HepG2 (cell line): ENCODE results near the gene PDK2. TPM values are rescaled to one million over a fixed set of nuclear protein-coding genes. Genes with fewer than 3 reads are reported as not detected.

Experiments used
- ATAC-seq: fragments of 200-7000 bp; cut with Tn5 transposase; 3 replicates; pipeline ENCODE4 v1.9.1; 2020; ENCODE audit warnings: mild to moderate bottlenecking, moderate library complexity
- BruUV-seq: library from RNA; stranded (reverse); fragments of 400-500 nt; replicated peaks from 2 replicates; lab custom pipeline; 2021; lab: Mats Ljungman, UMichigan
- CTCF ChIA-PET: fragments of 300-600 bp; formaldehyde crosslinking; extraction: SDS; loops from one replicate; lab custom pipeline; 2021; ENCODE audit warnings: low total read pairs, inconsistent platforms, low intra/inter-chr PET ratio; lab: Yijun Ruan, JAX
- POLR2A ChIA-PET: fragments of 350-600 bp; sonication (Branson Sonifier 250); formaldehyde crosslinking; loops from one replicate; lab custom pipeline; 2020; ENCODE audit warnings: antibody characterized with exemption, inconsistent platforms; lab: Yijun Ruan, JAX
- DNase-seq: peaks from one replicate; pipeline ENCODE4 v3.0.0-alpha.2; 2015; ENCODE audit warnings: low spot score
- FAIRE-seq: peaks from 3 replicates; lab custom pipeline; 2011; peaks lifted over from hg19 to GRCh38; lab: Jason Lieb, UNC
- H2AFZ ChIP-seq: one replicate; pipeline ENCODE4 v1.6.1; 2011; ENCODE audit warnings: low read length, inconsistent platforms
- H3K27ac ChIP-seq: fragments of 300-600 bp; 3 replicates; pipeline ENCODE4 v1.8.0; 2011; ENCODE audit warnings: mixed run types, mild to moderate bottlenecking, mixed read lengths, low read length, inconsistent platforms; ENCODE audit not compliant: insufficient read depth; ENCODE audit errors: extremely low read length
- H3K27me3 ChIP-seq, 2 experiments: fragments of 200-600 bp in 1 of 2; 2 replicates in 1 of 2; 3 replicates in 1 of 2; pipeline versions ENCODE4 v1.6.0 to v1.8.0; 2011; ENCODE audit warnings: low read length in 2 of 2, mild to moderate bottlenecking in 2 of 2, moderate library complexity in 2 of 2, inconsistent platforms in 1 of 2; ENCODE audit not compliant: insufficient read depth in 2 of 2, control insufficient read depth in 1 of 2
- H3K36me3 ChIP-seq, 2 experiments: fragments of 200-600 bp in 1 of 2; replicated peaks in 1 of 2; 2 replicates in 1 of 2; 3 replicates in 1 of 2; pipeline versions ENCODE4 v1.5.1 to v1.8.0; 2011; ENCODE audit warnings: low read length in 2 of 2, inconsistent platforms in 1 of 2; ENCODE audit not compliant: insufficient read depth in 2 of 2, control insufficient read depth in 1 of 2
- H3K4me1 ChIP-seq: 2 replicates; pipeline ENCODE4 v1.5.1; 2012; ENCODE audit warnings: low read length, inconsistent platforms; ENCODE audit not compliant: insufficient read depth
- H3K4me2 ChIP-seq: 2 replicates; pipeline ENCODE4 v1.6.0; 2011; ENCODE audit warnings: low read depth, low read length, inconsistent platforms
- H3K4me3 ChIP-seq, 3 experiments: fragments of 200-600 bp in 1 of 3; sonication (generic), shearing (Covaris generic) in 1 of 3; replicated peaks in 1 of 3; 2 replicates each; pipeline ENCODE4 v1.5.1; 2011 to 2016; ENCODE audit warnings: low read length in 3 of 3, inconsistent platforms in 2 of 3, low read depth in 2 of 3, mild to moderate bottlenecking in 2 of 3, control low read depth in 1 of 3, mixed read lengths in 1 of 3; ENCODE audit not compliant: insufficient read depth in 1 of 3
- H3K79me2 ChIP-seq: one replicate; pipeline ENCODE4 v1.6.1; 2011; ENCODE audit warnings: low read length, inconsistent platforms; ENCODE audit not compliant: insufficient read depth
- H3K9ac ChIP-seq: 2 replicates; pipeline ENCODE4 v1.6.0; 2011; ENCODE audit warnings: mild to moderate bottlenecking, low read depth, low read length, inconsistent platforms; ENCODE audit not compliant: insufficient read depth
- H3K9me3 ChIP-seq: 2 replicates; pipeline ENCODE4 v1.5.1; 2012; ENCODE audit warnings: mild to moderate bottlenecking, low read length
- H4K20me1 ChIP-seq: 2 replicates; pipeline ENCODE4 v1.6.0; 2011; ENCODE audit warnings: inconsistent platforms, mild to moderate bottlenecking, low read length, moderate library complexity; ENCODE audit not compliant: insufficient read depth
- CCDC6 ChIP-seq: sonication (generic); formaldehyde crosslinking; IDR thresholded peaks from 2 replicates; pipeline ENCODE4 v1.8.1; 2022; ENCODE audit warnings: mild to moderate bottlenecking, missing genetic modification reagents, moderate library complexity
- CERS6 ChIP-seq: sonication (generic); formaldehyde crosslinking; IDR thresholded peaks from 2 replicates; pipeline ENCODE4 v1.5.0; 2020; ENCODE audit warnings: missing genetic modification reagents
- CHD4 ChIP-seq: fragments of 200-600 bp; sonication (generic); IDR thresholded peaks from 2 replicates; pipeline ENCODE4 v1.7.0; 2017; ENCODE audit warnings: mild to moderate bottlenecking, low read length, borderline replicate concordance
- ERF ChIP-seq: IDR thresholded peaks from 2 replicates; pipeline ENCODE4 v1.6.1; 2018; ENCODE audit warnings: missing biosample characterization, missing genetic modification reagents
- FOXK2 ChIP-seq: fragments of 450-650 bp; IDR thresholded peaks from 2 replicates; pipeline ENCODE4 v1.6.1; 2016
- GPN1 ChIP-seq: sonication (generic); formaldehyde crosslinking; IDR thresholded peaks from 2 replicates; pipeline ENCODE4 v1.5.1; 2020; ENCODE audit warnings: missing genetic modification reagents, borderline replicate concordance
- ISL2 ChIP-seq: sonication (generic); formaldehyde crosslinking; IDR thresholded peaks from 2 replicates; pipeline ENCODE4 v1.5.0; 2020; ENCODE audit warnings: missing genetic modification reagents
- JUNB ChIP-seq: sonication (generic); formaldehyde crosslinking; IDR thresholded peaks from 2 replicates; pipeline ENCODE4 v1.8.0; 2022; ENCODE audit warnings: missing genetic modification reagents, mild to moderate bottlenecking, borderline replicate concordance
- KAT8 ChIP-seq: IDR thresholded peaks from 2 replicates; pipeline ENCODE4 v1.6.1; 2016; ENCODE audit warnings: missing genetic modification reagents, missing compliant biosample characterization
- KLF16 ChIP-seq, 2 experiments: sonication (generic) in 1 of 2; formaldehyde crosslinking in 1 of 2; IDR thresholded peaks; 2 replicates each; pipeline versions ENCODE4 v1.6.1 to v1.8.0; 2016 to 2023; ENCODE audit warnings: missing genetic modification reagents in 2 of 2, missing compliant biosample characterization in 1 of 2
- MAZ ChIP-seq, 2 experiments: sonication (generic) in 1 of 2; formaldehyde crosslinking in 1 of 2; IDR thresholded peaks; 2 replicates each; pipeline versions ENCODE4 v1.5.0 to v1.6.1; 2012 to 2020; ENCODE audit warnings: low read depth in 2 of 2, mild to moderate bottlenecking in 2 of 2, borderline replicate concordance in 1 of 2, improper control_type of control experiment in 1 of 2, low read length in 1 of 2, missing genetic modification reagents in 1 of 2, moderate library complexity in 1 of 2
- MTERF4 ChIP-seq: sonication (generic); formaldehyde crosslinking; IDR thresholded peaks from 2 replicates; pipeline ENCODE4 v1.8.0; 2023; ENCODE audit warnings: mild to moderate bottlenecking, missing genetic modification reagents
- PLSCR1 ChIP-seq: sonication (generic); formaldehyde crosslinking; IDR thresholded peaks from 2 replicates; pipeline ENCODE4 v1.5.0; 2020; ENCODE audit warnings: missing genetic modification reagents, mild to moderate bottlenecking, borderline replicate concordance
- RBM39 ChIP-seq: fragments of 200-400 bp; formaldehyde crosslinking; IDR thresholded peaks from one replicate; pipeline ENCODE4 v1.6.1; 2018; ENCODE audit warnings: antibody characterized with exemption, mild to moderate bottlenecking, low read depth, low read length; ENCODE audit not compliant: poor library complexity, severe bottlenecking
- ZNF260 ChIP-seq: sonication (generic); formaldehyde crosslinking; IDR thresholded peaks from 2 replicates; pipeline ENCODE4 v1.4.0; 2020; ENCODE audit warnings: missing genetic modification reagents, low read depth, mild to moderate bottlenecking, borderline replicate concordance
- ZNF335 ChIP-seq: sonication (generic); formaldehyde crosslinking; IDR thresholded peaks from 2 replicates; pipeline ENCODE4 v1.4.0; 2020; ENCODE audit warnings: missing genetic modification reagents
- ZNF83 ChIP-seq: sonication (generic); formaldehyde crosslinking; IDR thresholded peaks from 2 replicates; pipeline ENCODE4 v1.4.0; 2020; ENCODE audit warnings: missing genetic modification reagents, mild to moderate bottlenecking, borderline replicate concordance
- WGBS: methylation state at CpG from one replicate; pipeline ENCODE4 v1.1.6; 2017; ENCODE audit warnings: low lambda C conversion rate; 5-methylcytosine and 5-hydroxymethylcytosine counted together
- in situ Hi-C: cut with HindIII; loops from 2 replicates; pipeline ENCODE4 v1.10.0; 2017; ENCODE audit warnings: low pct_unique_long_range_greater_than_20kb; ENCODE audit not compliant: extremely low pct_ligation_motif_present
- intact Hi-C: fragments of 100-400 bp; cut with micrococcal nuclease; formaldehyde crosslinking; loops from one replicate; pipeline ENCODE4 v1.10.0; 2022; ENCODE audit not compliant: unreplicated experiment
- polyA plus RNA-seq, 8 experiments: library from polyadenylated mRNA; depleted of rRNA in 3 of 8; stranded (reverse) in 7 of 8; unstranded in 1 of 8; fragments of >200 nt; fragmentation: Illumina TruSeq in 4 of 8; extraction: Trizol in 4 of 8; gene quantifications; 2 replicates each; pipeline versions ENCODE4 v1.2.1 to v1.2.3, GENCODE V29; 2011 to 2016; ENCODE audit warnings: low read depth in 4 of 8, missing spikeins in 1 of 8, mixed read lengths in 1 of 8; ENCODE audit not compliant: insufficient read depth in 1 of 8
- total RNA-seq, 5 experiments: library from RNA; depleted of rRNA; stranded (reverse); fragments of >200 nt; fragmentation: Illumina TruSeq; extraction: Trizol; gene quantifications; 2 replicates each; pipeline ENCODE4 v1.2.3, GENCODE V29; 2016; ENCODE audit warnings: low read depth in 1 of 5

Gene PDK2
- total and polyA plus RNA-seq, 2 of the 13 experiments (the other 11 are each of a cell fraction or from before 2014, with no cell fraction given) = 18.5 to 59.7 TPM

GRCh38 chr17:50150354-50151040 lies 55.3 kb downstream of the PDK2 start, which contains the start of gene PPP1R9B (continued):
- TF ChIP-seq ZNF83 (CRISPR knock-in tag) (no peak), GPN1 (CRISPR knock-in tag) (no peak)

- POLR2A ChIA-PET = interaction anchor here (0.7 to 1.7 kb wide), 6 partner anchors 9 to 57 kb away, joined by 3 to 7 read pairs (median 4); partner anchors contain the start of gene SGCA
- peaks cover 2 to 5% of the 10 kb centered on the region in 2 experiments; a peak in 2 of 5 replicates for H3K27me3 ChIP-seq
- under 1% methylated on average over 37 of the region's 40 CpGs for WGBS
- H3K27ac ChIP-seq = peak overlapping the region; percentile 56
- in situ Hi-C loops = no loop called here
- peak overlapping the region; percentile 70 to 86 (median 84) for H3K4me3 ChIP-seq
- peak; percentile 8 for FAIRE-seq
- peak; percentile 54 for ATAC-seq
- peak overlapping the region; percentile 87 for H2AFZ ChIP-seq
- peak overlapping the region; percentile 83 for H3K9ac ChIP-seq
- peak overlapping the region; percentile 100 for H3K4me2 ChIP-seq
- BruUV-seq = no TSS peak
- H4K20me1 ChIP-seq = peaks cover 11% of the 10 kb centered on the region; the same call in 1 of the 2 replicates
- CTCF ChIA-PET = no interaction called here
- intact Hi-C loops = no loop called here
- no peaks in the 10 kb centered on the region for H3K9me3 ChIP-seq
- H3K79me2 ChIP-seq = peaks cover 24% of the 10 kb centered on the region
- H3K4me1 ChIP-seq = peaks cover 38% of the 10 kb centered on the region
- DNase-seq = peak; percentile 80
- H3K36me3 ChIP-seq = no peaks in the 10 kb centered on the region
- TF ChIP-seq ERF (CRISPR knock-in tag) = peak; percentile 42; the same call in 1 of the 2 replicates
- TF ChIP-seq KAT8 = peak; percentile 60
- no peak for TF ChIP-seq RBM39
- TF ChIP-seq ISL2 (CRISPR knock-in tag) = peak; percentile 47; the same call in 1 of the 2 replicates
- peak; percentile 57; the same call in 1 of the 2 replicates for TF ChIP-seq CHD4
- TF ChIP-seq MAZ (IDR thresholded peaks at IDR 0.05; ENCODE audit: borderline replicate concordance, low read depth, low read length) = peak; percentile 84
- 0 out of 2 replicates have a peak, but pooled peaks have one; percentile 44 for TF ChIP-seq MAZ (CRISPR knock-in tag; IDR thresholded peaks at IDR 0.05; ENCODE audit: low read depth)
- TF ChIP-seq CERS6 (CRISPR knock-in tag) = no peak
- TF ChIP-seq ZNF260 (CRISPR knock-in tag) = no peak
- TF ChIP-seq CCDC6 (CRISPR knock-in tag) = no peak
- no peak for TF ChIP-seq FOXK2
- TF ChIP-seq PLSCR1 (CRISPR knock-in tag) = no peak
- TF ChIP-seq JUNB (CRISPR knock-in tag) = 0 out of 2 replicates have a peak, but pooled peaks have one; percentile 38
- TF ChIP-seq ZNF335 (CRISPR knock-in tag) = no peak
- no peak for TF ChIP-seq MTERF4 (CRISPR knock-in tag)
- 0 out of 4 replicates have a peak, but pooled peaks of 1 of the 2 experiments have one; percentile 49 for TF ChIP-seq KLF16 (CRISPR knock-in tag; IDR thresholded peaks at IDR 0.05)
These were observed 56.1 kb downstream of the PDK2 start for GRCh38 chr17:50151041-50151936.
